Left ventricle myocardium inferior (tissue), 1 donor: ENCODE data around the gene SYTL3. TPM values are rescaled to one million over a fixed set of nuclear protein-coding genes. Genes with fewer than 3 reads are reported as not detected.
A peak's percentile ranks its signal among the peaks of the same experiment; 100 is the strongest.

ENCODE experiments used
- DNase-seq: peaks from one replicate; pipeline ENCODE4 v3.0.0-alpha.2; 2020
- H3K27ac ChIP-seq: fragments of 200-600 bp; replicated peaks from 2 replicates; pipeline ENCODE4 v1.8.0; 2021
- H3K27me3 ChIP-seq: fragments of 200-600 bp; 2 replicates; pipeline ENCODE4 v1.8.0; 2021; ENCODE audit warnings: low read depth
- H3K36me3 ChIP-seq: fragments of 200-600 bp; 2 replicates; pipeline ENCODE4 v1.8.0; 2021
- H3K4me1 ChIP-seq: fragments of 200-600 bp; 2 replicates; pipeline ENCODE4 v1.8.0; 2021
- H3K4me3 ChIP-seq: fragments of 200-600 bp; 2 replicates; pipeline ENCODE4 v1.8.0; 2021; ENCODE audit warnings: mild to moderate bottlenecking, moderate library complexity
- H3K9me3 ChIP-seq: fragments of 200-600 bp; replicated peaks from 2 replicates; pipeline ENCODE4 v1.8.0; 2021
- intact Hi-C: fragments of 100-400 bp; cut with micrococcal nuclease; formaldehyde crosslinking; loops from one replicate; pipeline ENCODE4 v1.11.0; 2022
- total RNA-seq: library from RNA; stranded (reverse); fragmentation: NEBNext Ultra II Directional; extraction: Animal tissue kit (Norgen Biotek cat#: 25700); gene quantifications from one replicate; pipeline ENCODE4 v1.2.1, GENCODE V29; 2021
- TF ChIP-seq, protein P1 (sequence below): fragments of 200-600 bp; IDR thresholded peaks from 2 replicates; pipeline ENCODE4 v1.8.0; 2021; ENCODE audit warnings: antibody characterized with exemption, mild to moderate bottlenecking, borderline replicate concordance
- donor health status: DM: no; HTN: yes; CAD: no; lungs with severe emphysema.

Gene SYTL3
- total RNA-seq, 1 donor from 2014 or later = 11.2 TPM

DNA sequence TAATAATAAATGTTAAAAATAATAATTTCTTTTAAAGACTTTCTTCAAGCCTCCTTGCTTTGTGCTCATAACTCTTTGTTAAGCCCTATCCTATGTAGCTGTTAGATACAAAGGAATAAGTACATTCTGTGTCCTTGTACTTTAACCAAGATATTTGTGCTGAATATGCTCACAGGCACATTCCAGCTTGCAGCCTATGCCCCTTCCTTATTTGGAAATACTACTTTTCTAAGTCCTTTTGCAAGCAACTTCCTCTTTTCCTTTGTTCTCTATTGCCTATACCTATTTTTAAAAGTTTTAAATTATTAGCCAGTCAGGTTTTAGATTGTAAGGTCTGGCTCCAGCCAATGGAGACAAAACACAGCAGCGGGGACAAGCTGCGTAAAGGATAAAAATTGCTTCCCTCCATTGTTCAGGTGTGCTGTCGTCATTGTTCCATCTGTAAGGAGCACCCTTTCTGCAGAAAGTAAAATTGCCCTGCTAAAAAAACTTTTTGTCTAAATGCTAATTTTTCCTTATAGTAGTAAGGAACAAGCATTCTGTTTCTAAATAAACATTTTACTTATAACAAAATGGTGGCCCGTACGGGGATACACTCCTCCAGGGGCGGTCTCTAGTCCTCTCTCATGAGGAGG is 80.2 kb downstream of the SYTL3 start:
- DNase-seq = no peak
- Histone ChIP-seq H3K27ac (no peak overlapping the region), H3K36me3 (no peaks in the 10 kb centered on the region), H3K27me3 (no peaks in the 10 kb centered on the region), H3K9me3 (peaks cover 13% of the 10 kb centered on the region), H3K4me3 (no peak overlapping the region), H3K4me1 (no peaks in the 10 kb centered on the region)
- TF ChIP-seq, protein P1, sequence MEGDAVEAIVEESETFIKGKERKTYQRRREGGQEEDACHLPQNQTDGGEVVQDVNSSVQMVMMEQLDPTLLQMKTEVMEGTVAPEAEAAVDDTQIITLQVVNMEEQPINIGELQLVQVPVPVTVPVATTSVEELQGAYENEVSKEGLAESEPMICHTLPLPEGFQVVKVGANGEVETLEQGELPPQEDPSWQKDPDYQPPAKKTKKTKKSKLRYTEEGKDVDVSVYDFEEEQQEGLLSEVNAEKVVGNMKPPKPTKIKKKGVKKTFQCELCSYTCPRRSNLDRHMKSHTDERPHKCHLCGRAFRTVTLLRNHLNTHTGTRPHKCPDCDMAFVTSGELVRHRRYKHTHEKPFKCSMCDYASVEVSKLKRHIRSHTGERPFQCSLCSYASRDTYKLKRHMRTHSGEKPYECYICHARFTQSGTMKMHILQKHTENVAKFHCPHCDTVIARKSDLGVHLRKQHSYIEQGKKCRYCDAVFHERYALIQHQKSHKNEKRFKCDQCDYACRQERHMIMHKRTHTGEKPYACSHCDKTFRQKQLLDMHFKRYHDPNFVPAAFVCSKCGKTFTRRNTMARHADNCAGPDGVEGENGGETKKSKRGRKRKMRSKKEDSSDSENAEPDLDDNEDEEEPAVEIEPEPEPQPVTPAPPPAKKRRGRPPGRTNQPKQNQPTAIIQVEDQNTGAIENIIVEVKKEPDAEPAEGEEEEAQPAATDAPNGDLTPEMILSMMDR = no peak
- intact Hi-C loops = no loop called here

DNA sequence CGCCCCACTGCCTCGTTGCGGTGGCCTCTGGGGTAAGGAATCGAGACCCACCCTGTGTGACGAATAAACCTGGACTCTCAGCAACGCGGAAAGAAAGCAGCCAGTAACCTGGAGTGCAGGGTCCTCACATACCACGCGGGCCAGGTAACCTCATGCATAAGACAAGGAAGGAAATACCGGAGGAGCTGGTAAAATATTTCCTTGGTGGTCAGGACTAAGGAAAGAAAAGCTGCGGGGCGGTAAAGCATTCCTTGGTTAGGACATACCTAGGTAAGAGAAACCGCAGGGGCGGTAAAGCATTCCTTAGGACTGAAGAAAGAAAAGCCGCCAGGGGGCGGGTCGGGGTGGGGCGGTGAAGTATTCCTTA is 80.7 kb downstream of the SYTL3 start:
- peaks cover 13% of the 10 kb centered on the region for H3K9me3 ChIP-seq
- H3K4me3 ChIP-seq = no peak overlapping the region
- H3K4me1 ChIP-seq = no peaks in the 10 kb centered on the region
- no peak overlapping the region for H3K27ac ChIP-seq
- intact Hi-C loops = no loop called here
- H3K27me3 ChIP-seq = no peaks in the 10 kb centered on the region
- DNase-seq = no peak
- TF ChIP-seq, protein P1 = no peak
- no peaks in the 10 kb centered on the region for H3K36me3 ChIP-seq

DNA sequence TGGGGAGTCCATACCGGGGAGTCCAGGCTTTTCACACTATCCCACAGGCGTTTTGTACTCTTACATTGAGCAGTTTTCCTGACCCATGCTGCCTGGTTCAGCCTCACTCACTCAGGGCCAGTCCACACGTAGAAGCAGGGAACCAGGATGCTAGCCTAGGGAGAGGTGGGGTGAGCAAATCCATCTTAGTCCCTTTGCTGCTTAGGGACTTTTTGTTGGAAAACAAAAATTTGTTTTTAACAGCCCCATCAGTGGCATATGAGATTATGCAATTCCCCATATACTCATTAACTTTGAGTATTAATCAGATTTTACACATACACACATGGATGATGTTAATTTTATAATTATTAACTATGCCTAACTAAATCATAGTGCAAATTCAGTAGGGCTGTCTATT is 85.2 kb downstream of the SYTL3 start:
- DNase-seq = no peak
- TF ChIP-seq, protein P1 = no peak
- Histone ChIP-seq H3K9me3 (peaks cover 25% of the 10 kb centered on the region), H3K27me3 (no peaks in the 10 kb centered on the region), H3K4me3 (no peak overlapping the region), H3K27ac (no peak overlapping the region), H3K36me3 (peaks cover 8% of the 10 kb centered on the region), H3K4me1 (peaks cover 8% of the 10 kb centered on the region)
- intact Hi-C loops = no loop called here

DNA sequence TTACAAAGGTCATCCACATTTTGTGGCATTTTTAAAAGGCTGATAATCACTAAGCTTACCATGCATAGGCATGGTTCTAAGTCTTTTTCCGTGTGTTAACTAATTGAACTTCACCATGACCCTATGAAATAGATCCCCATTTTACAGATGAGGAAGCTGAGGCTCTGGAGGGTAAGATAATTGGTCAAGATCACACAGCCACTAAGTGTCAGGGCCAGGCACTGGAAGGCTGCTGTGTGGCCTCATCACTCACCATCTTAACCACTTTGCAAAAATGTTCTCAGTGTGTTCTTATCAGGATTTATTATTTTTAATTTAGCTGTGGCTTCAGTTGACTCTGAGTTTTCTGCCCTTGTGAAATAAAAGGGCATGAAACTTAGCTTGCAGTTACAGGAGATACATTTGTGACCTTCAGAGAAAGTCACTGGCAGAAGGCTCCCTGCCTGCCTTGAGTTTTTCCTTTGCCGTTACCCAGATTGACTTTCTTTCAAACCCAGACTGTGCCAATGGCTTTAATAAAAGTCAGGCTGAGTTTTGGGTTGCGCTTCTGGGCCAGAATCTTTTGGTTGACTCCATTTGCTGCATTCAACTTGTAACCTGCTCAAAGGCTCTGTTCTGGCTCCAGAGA is 87.3 kb downstream of the SYTL3 start:
- TF ChIP-seq, protein P1 = no peak
- intact Hi-C loops = no loop called here
- Histone ChIP-seq H3K4me1 (peaks cover 8% of the 10 kb centered on the region), H3K36me3 (peaks cover 9% of the 10 kb centered on the region), H3K27ac (peak overlapping the region; percentile 46), H3K27me3 (no peaks in the 10 kb centered on the region), H3K9me3 (peaks cover 28% of the 10 kb centered on the region), H3K4me3 (no peak overlapping the region)
- DNase-seq = no peak

DNA sequence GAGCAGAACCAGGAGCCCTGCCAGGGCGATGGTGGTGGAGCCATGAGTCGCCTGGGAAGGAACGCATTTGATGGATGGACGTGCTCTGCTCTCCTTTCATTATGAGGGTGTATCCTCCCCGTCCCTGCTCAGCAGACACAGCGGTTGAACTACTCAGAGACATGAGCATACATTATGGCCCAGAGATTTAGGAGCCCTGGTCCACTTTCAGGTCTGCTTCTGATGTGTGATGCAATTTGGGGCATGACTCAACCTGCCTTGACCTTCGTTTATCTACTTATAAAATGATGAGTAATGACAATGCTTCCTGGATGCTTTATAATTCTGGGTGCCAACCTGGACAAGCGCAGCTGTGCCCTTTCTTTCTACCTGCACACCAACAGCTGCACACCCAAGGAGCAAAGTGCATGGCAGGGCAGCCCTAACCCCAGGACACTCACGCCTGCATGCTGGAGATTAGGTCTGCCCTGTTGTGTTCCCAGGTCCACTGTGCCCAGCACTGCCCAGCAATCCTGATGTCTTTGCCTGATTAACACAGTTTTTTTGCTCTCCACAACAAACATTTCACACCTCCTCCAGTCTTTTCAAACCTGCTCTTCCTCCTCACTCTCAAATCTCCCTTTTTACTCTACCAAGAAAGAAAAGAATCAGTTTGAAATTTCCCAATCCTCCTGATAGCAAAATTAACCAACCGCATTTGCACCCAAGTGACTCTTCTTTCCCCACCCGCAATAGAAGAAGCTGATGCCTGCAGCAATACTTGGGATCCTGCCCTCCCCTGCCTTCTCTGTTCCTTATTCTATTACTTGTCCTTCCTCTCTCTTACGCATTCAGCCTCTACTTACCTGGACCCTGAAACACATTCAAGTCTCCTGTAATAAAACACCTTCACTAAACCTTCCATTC is 88.1 kb downstream of the SYTL3 start:
- DNase-seq = no peak
- H3K27ac ChIP-seq = peak overlapping the region; percentile 46
- H3K36me3 ChIP-seq = peaks cover 9% of the 10 kb centered on the region
- H3K4me1 ChIP-seq = peaks cover 8% of the 10 kb centered on the region
- no peak overlapping the region for H3K4me3 ChIP-seq
- intact Hi-C loops = no loop called here
- TF ChIP-seq, protein P1 = no peak
- peaks cover 28% of the 10 kb centered on the region for H3K9me3 ChIP-seq
- no peaks in the 10 kb centered on the region for H3K27me3 ChIP-seq
